HUES64 (cell line): ENCODE results near the gene LSM3.

Experiments used
- H3K27ac ChIP-seq: 2 replicates; pipeline ENCODE4 v1.7.0; 2013; ENCODE audit warnings: low read depth, low read length, inconsistent platforms
- H3K27me3 ChIP-seq: 2 replicates; pipeline ENCODE4 v1.6.1; 2013; ENCODE audit warnings: mild to moderate bottlenecking, low read length; ENCODE audit not compliant: insufficient read depth
- H3K36me3 ChIP-seq: 2 replicates; pipeline ENCODE4 v1.6.1; 2013; ENCODE audit warnings: mild to moderate bottlenecking, low read length; ENCODE audit not compliant: insufficient read depth
- H3K4me1 ChIP-seq: 2 replicates; pipeline ENCODE4 v1.6.1; 2013; ENCODE audit warnings: mild to moderate bottlenecking, low read length, moderate library complexity; ENCODE audit not compliant: insufficient read depth
- H3K4me3 ChIP-seq: 2 replicates; pipeline ENCODE4 v1.5.1; 2013; ENCODE audit warnings: mild to moderate bottlenecking, low read length, moderate library complexity
- H3K9ac ChIP-seq: 2 replicates; pipeline ENCODE4 v1.6.1; 2013; ENCODE audit warnings: mild to moderate bottlenecking, low read depth, low read length
- H3K9me3 ChIP-seq: 2 replicates; pipeline ENCODE4 v1.6.1; 2013; ENCODE audit warnings: low read depth, low read length; ENCODE audit not compliant: insufficient read depth
- WGBS: fragments of 150-250, 120-280 bp; methylation state at CpG from one replicate; pipeline ENCODE4 v1.1.7; 2013; ENCODE audit warnings: missing lambda C conversion rate; 5-methylcytosine and 5-hydroxymethylcytosine counted together

Gene LSM3

GRCh38 chr3:14158370-14158769 is 20.2 kb upstream of the LSM3 start:
- Histone ChIP-seq H3K9me3 (peaks cover 22% of the 10 kb centered on the region), H3K36me3 (peaks cover 95% of the 10 kb centered on the region), H3K27me3 (no peaks in the 10 kb centered on the region), H3K4me1 (no peaks in the 10 kb centered on the region), H3K9ac (no peak overlapping the region), H3K27ac (no peak overlapping the region), H3K4me3 (no peak overlapping the region)
- WGBS: 96% methylated on average over 14 of the region's 14 CpGs

GRCh38 chr3:14159426-14159825 is 19.2 kb upstream of the LSM3 start:
- H3K27ac ChIP-seq: no peak overlapping the region
- peaks cover 95% of the 10 kb centered on the region for H3K36me3 ChIP-seq
- H3K4me3 ChIP-seq: no peak overlapping the region
- H3K9me3 ChIP-seq: peaks cover 22% of the 10 kb centered on the region
- no peaks in the 10 kb centered on the region for H3K4me1 ChIP-seq
- no peaks in the 10 kb centered on the region for H3K27me3 ChIP-seq
- 97% methylated on average over 7 of the region's 8 CpGs for WGBS
- no peak overlapping the region for H3K9ac ChIP-seq

GRCh38 chr3:14161282-14161681 is 17.3 kb upstream of the LSM3 start:
- Histone ChIP-seq H3K9me3 (peaks cover 22% of the 10 kb centered on the region), H3K36me3 (peaks cover 100% of the 10 kb centered on the region), H3K27ac (no peak overlapping the region), H3K4me3 (no peak overlapping the region), H3K4me1 (no peaks in the 10 kb centered on the region), H3K9ac (no peak overlapping the region), H3K27me3 (no peaks in the 10 kb centered on the region)
- WGBS: no CpG with 5 or more reads among the region's 2 CpGs

GRCh38 chr3:14162178-14162577 is 16.4 kb upstream of the LSM3 start:
- H3K9ac ChIP-seq: no peak overlapping the region
- no peak overlapping the region for H3K27ac ChIP-seq
- H3K4me3 ChIP-seq: no peak overlapping the region
- H3K4me1 ChIP-seq: no peaks in the 10 kb centered on the region
- no peaks in the 10 kb centered on the region for H3K27me3 ChIP-seq
- H3K36me3 ChIP-seq: peaks cover 99% of the 10 kb centered on the region
- WGBS: 98% methylated on average over 2 of the region's 2 CpGs
- peaks cover 22% of the 10 kb centered on the region for H3K9me3 ChIP-seq

- Histone ChIP-seq H3K36me3 (peaks cover 99% of the 10 kb centered on the region), H3K27ac (no peak overlapping the region)
- 92% methylated on average over 9 of the region's 9 CpGs for WGBS
Measured at GRCh38 chr3:14166877-14167603, 11.6 kb upstream of the LSM3 start.

GRCh38 chr3:14169435-14169834 is 9.2 kb upstream of the LSM3 start:
- no peaks in the 10 kb centered on the region for H3K27me3 ChIP-seq
- H3K9me3 ChIP-seq: no peaks in the 10 kb centered on the region
- no peak overlapping the region for H3K4me3 ChIP-seq
- H3K4me1 ChIP-seq: no peaks in the 10 kb centered on the region
- peaks cover 88% of the 10 kb centered on the region for H3K36me3 ChIP-seq
- no peak overlapping the region for H3K27ac ChIP-seq
- WGBS: 98% methylated on average over 2 of the region's 2 CpGs
- no peak overlapping the region for H3K9ac ChIP-seq

More at GRCh38 chr3:14166877-14167603, 11.6 kb upstream of the LSM3 start:
- H3K9ac ChIP-seq: no peak overlapping the region
- no peaks in the 10 kb centered on the region for H3K4me1 ChIP-seq
- no peaks in the 10 kb centered on the region for H3K27me3 ChIP-seq
- H3K4me3 ChIP-seq: no peak overlapping the region
- H3K9me3 ChIP-seq: peaks cover 9% of the 10 kb centered on the region

- no peaks in the 10 kb centered on the region for H3K4me1 ChIP-seq
- no peak overlapping the region for H3K27ac ChIP-seq
- H3K36me3 ChIP-seq: peaks cover 84% of the 10 kb centered on the region
Measured at GRCh38 chr3:14169871-14170270, 8.7 kb upstream of the LSM3 start.

GRCh38 chr3:14170531-14171159 is 8.0 kb upstream of the LSM3 start:
- H3K27me3 ChIP-seq: no peaks in the 10 kb centered on the region
- H3K9ac ChIP-seq: no peak overlapping the region
- H3K9me3 ChIP-seq: no peaks in the 10 kb centered on the region
- no peaks in the 10 kb centered on the region for H3K4me1 ChIP-seq
- 91% methylated on average over 1 of the region's 2 CpGs for WGBS
- no peak overlapping the region for H3K27ac ChIP-seq
- H3K4me3 ChIP-seq: no peak overlapping the region
- peaks cover 76% of the 10 kb centered on the region for H3K36me3 ChIP-seq

More at GRCh38 chr3:14169871-14170270, 8.7 kb upstream of the LSM3 start:
- no peaks in the 10 kb centered on the region for H3K9me3 ChIP-seq
- no peaks in the 10 kb centered on the region for H3K27me3 ChIP-seq
- H3K4me3 ChIP-seq: no peak overlapping the region
- H3K9ac ChIP-seq: no peak overlapping the region

- H3K4me1 ChIP-seq: peaks cover 5% of the 10 kb centered on the region
- peaks cover 59% of the 10 kb centered on the region for H3K36me3 ChIP-seq
- H3K27me3 ChIP-seq: no peaks in the 10 kb centered on the region
- no peaks in the 10 kb centered on the region for H3K9me3 ChIP-seq
- no peak overlapping the region for H3K4me3 ChIP-seq
- H3K27ac ChIP-seq: no peak overlapping the region
- no peak overlapping the region for H3K9ac ChIP-seq
- WGBS: 93% methylated on average over 5 of the region's 5 CpGs
Measured at GRCh38 chr3:14172496-14172895, 6.1 kb upstream of the LSM3 start.

- no peak overlapping the region for H3K4me3 ChIP-seq
- H3K27ac ChIP-seq: no peak overlapping the region
- peaks cover 11% of the 10 kb centered on the region for H3K4me1 ChIP-seq
- WGBS: 100% methylated on average over 1 of the region's 2 CpGs
- H3K27me3 ChIP-seq: no peaks in the 10 kb centered on the region
- H3K9ac ChIP-seq: no peak overlapping the region
- H3K9me3 ChIP-seq: no peaks in the 10 kb centered on the region
- peaks cover 39% of the 10 kb centered on the region for H3K36me3 ChIP-seq
Measured at GRCh38 chr3:14174483-14174882, 4.1 kb upstream of the LSM3 start.

GRCh38 chr3:14175383-14176037 is 3.1 kb upstream of the LSM3 start:
- WGBS: 77% methylated on average over 3 of the region's 3 CpGs
- Histone ChIP-seq H3K27ac (no peak overlapping the region), H3K4me3 (no peak overlapping the region), H3K4me1 (peaks cover 17% of the 10 kb centered on the region), H3K9me3 (no peaks in the 10 kb centered on the region), H3K27me3 (no peaks in the 10 kb centered on the region), H3K9ac (no peak overlapping the region), H3K36me3 (peaks cover 29% of the 10 kb centered on the region)
